T follicular helper cell (primary cell): Measurements from ENCODE around the gene PCDHGC4.

Source experiments
- DNase-seq: peaks from one replicate; pipeline ENCODE4 v3.0.0-alpha.2; 2020; ENCODE audit warnings: low read depth
- total RNA-seq, 2 experiments: gene quantifications; one replicate each; lab custom pipeline; 2026; lab: John Stamatoyannopoulos, UW

PCDHGC4 gene
- total RNA-seq, result 0.04 to 0.06 reads per million in 2 experiments

DNA sequence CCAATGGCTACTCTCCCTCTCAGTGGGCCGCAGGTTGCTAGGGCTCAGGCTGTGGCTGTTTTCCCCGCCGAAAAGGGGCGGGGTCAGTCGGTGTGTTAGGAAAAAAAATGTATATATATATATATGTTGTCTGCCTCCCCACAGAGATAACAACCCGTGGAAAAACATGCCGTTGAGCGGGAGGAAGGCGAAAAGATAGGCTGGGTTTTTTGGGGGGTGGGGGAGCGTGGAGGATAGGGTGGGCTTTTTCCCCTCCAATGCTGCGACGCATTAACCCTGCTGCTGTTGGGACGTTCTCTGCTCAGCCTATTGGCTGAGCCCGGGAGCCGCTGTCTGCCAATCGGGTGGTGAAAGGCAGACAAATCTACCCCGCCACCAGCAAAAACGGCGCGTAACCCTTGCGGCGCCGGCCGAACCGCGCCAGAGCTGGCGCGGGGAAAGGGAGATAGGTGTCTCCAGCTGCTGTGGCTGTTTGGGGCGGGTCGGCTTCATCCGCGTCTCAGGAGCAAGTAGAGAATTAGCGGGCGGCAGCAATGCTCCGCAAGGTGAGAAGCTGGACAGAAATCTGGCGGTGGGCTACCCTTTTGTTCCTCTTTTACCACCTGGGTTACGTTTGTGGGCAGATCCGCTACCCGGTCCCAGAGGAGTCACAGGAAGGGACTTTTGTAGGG lies at the start of gene PCDHGC4:
Gene PCDHGC4 (plus strand): TSS at position 390 of the 671 bp plus-strand sequence. CDS start 144 bp downstream, at position 534.
- no peak for DNase-seq

DNA sequence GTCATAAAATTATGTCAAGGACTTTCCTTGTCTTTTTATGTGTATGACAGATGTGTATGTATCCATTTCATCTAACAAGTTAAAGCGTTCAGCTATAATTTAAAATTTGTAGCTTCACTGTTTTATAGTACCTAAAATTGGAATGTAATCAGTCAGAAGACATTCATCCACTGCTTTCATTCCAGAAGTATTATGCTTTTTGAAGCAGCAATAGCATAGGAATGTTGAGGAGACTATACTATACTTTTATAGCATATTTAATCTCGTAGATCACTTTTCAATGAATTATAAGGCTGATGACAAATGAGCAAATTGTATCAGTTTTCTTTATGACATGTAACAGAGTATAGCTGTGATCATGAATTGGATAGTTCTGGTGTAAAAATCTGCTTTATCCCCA lies 47.6 kb upstream of the PCDHGC4 start:
- no peak for DNase-seq

DNA sequence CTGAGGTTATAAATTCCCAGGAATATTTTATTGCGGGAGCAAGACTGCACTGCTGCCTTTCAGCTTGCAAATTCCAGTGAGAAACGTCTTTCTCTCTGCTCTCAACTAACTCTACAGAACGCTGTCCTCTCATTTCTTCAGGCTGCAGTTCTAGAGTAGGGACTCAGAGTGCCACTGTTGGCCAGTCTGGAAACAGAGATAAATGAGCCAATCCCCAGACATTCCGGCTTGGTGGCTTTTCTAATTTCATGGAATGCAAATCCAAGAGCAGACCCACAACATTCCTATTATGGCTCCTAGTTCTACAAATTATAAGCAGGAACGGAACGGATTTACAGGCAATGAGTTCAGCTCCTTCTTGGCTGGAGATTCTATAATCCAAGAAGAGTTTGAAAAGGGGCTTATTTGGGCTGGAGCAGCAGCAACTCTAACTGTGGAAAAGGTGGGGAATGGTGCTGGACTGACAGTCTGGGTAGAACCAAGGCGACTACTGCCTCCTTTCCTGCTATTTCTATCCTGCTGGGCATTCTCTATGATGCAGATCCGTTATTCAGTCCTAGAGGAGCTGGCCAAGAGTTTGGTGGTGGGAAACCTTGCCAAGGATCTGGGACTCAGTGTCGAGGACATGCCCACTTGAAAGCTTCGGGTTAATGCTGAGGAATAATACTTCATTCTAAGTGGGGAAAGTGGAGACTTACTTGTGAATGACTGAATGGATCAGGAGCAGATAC lies 45.3 kb upstream of the PCDHGC4 start:
- no peak for DNase-seq

DNA sequence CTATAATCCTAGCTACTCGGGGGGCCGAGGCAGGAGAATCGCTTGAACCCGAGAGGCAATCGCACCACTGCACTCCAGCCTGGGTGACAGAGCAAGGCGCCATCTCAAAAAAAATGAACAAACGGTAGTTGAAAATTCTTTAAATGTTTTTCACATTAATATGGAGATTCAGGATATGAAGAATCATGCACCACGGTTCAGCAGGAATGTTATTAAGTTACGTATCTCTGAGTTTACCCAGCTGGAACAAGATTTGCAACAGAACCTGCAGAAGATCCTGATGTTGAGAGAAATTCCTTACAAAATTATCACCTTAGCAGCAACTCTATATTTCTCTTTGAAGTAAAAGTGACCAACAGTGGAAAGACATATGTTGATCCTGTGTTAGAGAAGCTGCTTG lies 44.5 kb upstream of the PCDHGC4 start:
- no peak for DNase-seq

GRCh38 chr5:141441571-141442170 lies 43.2 kb upstream of the PCDHGC4 start:
- no peak for DNase-seq

DNA sequence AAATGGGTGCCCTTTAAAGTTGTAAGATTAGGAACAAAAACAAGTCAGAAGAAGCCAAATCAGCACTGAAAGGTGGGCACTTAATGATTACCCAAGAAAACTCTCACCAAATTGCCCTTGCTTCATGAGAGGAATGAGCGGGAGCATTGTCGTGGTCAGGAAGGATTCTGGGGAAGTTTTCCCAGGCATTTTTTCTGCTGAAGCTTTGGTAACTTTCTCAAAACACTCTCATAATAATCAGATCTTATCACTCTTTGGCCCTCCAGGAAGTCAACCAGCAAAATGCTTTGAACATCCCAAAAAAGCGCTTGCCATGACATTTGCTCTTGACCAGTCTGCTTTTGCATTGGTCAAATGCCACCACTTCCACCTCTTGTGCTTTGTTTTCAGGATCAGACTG lies 19.5 kb upstream of the PCDHGC4 start:
- DNase-seq, result no peak

GRCh38 chr5:141475625-141476131 lies 9.2 kb upstream of the PCDHGC4 start, which contains the start of gene PCDHGC3:
TSS of gene PCDHGC3 (plus strand) at chr5:141475966. CDS start at chr5:141476117, 151 bp downstream.
- peak; percentile 10 for DNase-seq

DNA sequence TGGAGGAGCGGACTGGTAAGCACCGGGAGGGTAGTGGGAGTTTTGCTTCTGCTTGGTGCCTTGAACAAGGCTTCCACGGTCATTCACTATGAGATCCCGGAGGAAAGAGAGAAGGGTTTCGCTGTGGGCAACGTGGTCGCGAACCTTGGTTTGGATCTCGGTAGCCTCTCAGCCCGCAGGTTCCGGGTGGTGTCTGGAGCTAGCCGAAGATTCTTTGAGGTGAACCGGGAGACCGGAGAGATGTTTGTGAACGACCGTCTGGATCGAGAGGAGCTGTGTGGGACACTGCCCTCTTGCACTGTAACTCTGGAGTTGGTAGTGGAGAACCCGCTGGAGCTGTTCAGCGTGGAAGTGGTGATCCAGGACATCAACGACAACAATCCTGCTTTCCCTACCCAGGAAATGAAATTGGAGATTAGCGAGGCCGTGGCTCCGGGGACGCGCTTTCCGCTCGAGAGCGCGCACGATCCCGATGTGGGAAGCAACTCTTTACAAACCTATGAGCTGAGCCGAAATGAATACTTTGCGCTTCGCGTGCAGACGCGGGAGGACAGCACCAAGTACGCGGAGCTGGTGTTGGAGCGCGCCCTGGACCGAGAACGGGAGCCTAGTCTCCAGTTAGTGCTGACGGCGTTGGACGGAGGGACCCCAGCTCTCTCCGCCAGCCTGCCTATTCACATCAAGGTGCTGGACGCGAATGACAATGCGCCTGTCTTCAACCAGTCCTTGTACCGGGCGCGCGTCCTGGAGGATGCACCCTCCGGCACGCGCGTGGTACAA lies 8.5 kb upstream of the PCDHGC4 start:
- DNase-seq, result no peak

DNA sequence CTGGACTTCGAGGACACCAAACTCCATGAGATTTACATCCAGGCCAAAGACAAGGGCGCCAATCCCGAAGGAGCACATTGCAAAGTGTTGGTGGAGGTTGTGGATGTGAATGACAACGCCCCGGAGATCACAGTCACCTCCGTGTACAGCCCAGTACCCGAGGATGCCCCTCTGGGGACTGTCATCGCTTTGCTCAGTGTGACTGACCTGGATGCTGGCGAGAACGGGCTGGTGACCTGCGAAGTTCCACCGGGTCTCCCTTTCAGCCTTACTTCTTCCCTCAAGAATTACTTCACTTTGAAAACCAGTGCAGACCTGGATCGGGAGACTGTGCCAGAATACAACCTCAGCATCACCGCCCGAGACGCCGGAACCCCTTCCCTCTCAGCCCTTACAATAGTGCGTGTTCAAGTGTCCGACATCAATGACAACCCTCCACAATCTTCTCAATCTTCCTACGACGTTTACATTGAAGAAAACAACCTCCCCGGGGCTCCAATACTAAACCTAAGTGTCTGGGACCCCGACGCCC lies 7.7 kb upstream of the PCDHGC4 start:
- DNase-seq, result no peak

GRCh38 chr5:141477815-141478214 lies 7.0 kb upstream of the PCDHGC4 start:
- no peak for DNase-seq

DNA sequence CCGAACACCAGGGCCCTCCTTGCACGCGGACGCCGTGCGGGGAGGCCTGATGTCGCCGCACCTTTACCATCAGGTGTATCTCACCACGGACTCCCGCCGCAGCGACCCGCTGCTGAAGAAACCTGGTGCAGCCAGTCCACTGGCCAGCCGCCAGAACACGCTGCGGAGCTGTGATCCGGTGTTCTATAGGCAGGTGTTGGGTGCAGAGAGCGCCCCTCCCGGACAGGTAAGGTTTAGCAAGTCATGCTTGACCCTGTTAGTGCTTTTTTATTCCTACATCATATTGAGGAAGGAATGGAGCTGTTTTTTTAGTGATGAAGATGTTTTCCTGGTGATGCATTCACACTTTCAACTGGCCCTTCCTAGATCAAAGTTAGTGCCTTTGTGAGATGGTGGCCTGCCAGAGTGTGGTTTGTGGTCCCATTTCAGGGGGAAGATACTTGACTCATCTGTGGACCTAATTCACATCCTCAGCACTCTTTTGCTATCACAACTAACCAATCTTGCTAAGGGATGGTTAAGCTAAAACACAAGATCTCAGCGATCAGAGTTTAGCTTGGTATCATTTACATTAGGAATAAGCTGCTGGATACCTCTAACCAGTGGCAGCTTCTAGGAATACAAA lies 6.4 kb upstream of the PCDHGC4 start:
- no peak for DNase-seq

DNA sequence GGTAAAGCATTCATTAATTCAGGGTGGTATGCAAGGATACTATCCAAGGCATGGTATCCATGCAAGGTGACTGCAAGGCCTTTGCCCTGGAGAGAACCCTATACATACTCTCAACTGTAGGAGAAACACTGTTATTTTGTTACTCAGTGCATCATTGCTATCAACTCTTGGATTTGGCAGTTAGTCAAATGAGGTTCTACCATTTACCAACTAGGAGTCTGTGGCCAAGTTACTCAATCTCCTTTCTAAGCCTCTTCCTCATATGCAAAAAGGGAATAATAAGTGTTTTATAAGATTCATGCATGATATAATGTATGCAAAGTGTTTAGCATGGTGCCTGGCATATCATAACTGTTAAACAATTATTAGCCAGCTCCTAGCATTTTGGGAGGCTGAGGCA lies 5.1 kb upstream of the PCDHGC4 start:
- no peak for DNase-seq

DNA sequence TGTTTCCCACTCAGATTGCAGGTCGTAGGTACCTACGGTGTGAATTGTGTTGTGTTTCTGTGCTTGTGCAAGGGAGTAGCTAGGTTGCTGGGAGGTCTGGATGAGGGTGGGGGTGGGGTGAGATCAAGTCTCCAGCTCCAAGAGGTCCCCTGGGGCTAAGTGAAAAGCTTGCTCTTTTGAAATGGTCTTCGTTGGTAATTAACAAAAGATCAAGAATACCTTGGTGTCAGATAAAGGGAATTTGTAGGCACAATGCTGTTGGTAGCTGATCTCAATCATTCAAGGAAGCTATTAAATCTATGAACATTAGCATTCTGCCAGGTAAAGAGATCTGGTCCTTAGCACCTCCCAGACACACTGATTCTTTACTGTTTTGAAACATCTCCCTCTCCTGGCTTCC lies 928 bp upstream of the PCDHGC4 start:
- no peak for DNase-seq

DNA sequence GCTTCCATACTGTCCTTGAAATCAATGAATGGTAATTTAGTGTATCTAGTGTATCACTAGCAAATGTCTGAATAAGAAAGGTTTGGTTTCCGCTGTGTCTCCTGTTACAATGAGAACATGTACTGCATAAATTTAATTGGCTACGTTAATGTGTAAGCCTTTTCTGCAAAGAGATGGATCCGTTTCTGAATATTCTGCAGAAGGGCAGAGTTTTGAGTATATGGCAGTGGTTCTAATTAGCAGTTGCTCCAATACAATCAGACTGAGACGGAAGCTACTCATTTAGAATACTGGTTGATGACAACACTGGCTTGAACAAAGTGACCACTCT lies 555 bp upstream of the PCDHGC4 start:
- DNase-seq, result no peak

- DNase-seq, result no peak
Observed at GRCh38 chr5:141485321-141486055, 658 bp downstream of the PCDHGC4 start.

DNA sequence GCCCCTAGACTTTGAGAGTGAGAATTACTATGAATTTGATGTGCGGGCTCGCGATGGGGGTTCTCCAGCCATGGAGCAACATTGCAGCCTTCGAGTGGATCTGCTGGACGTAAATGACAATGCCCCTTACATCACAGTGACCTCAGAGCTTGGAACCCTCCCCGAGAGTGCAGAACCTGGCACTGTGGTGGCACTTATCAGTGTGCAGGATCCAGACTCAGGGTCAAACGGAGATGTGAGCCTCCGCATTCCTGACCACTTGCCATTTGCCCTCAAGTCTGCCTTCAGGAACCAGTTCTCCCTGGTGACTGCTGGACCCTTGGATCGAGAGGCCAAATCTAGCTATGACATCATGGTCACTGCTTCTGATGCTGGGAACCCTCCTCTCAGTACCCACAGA lies 1.3 kb downstream of the PCDHGC4 start:
- no peak for DNase-seq

DNA sequence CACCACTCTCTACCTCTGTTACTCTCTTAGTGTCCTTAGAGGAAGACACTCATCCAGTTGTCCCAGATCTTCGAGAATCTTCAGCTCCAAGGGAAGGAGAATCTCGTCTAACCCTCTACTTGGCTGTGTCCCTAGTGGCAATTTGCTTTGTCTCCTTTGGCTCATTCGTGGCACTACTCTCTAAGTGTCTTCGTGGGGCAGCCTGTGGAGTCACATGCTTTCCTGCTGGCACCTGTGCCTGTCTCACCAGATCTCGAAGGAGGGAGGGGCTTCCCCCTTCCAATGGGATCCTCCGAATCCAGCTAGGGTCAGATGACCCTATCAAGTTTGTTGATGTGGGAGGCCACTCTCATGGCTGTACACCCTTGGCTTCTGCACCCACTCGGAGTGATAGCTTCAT lies 2.3 kb downstream of the PCDHGC4 start:
- no peak for DNase-seq

DNA sequence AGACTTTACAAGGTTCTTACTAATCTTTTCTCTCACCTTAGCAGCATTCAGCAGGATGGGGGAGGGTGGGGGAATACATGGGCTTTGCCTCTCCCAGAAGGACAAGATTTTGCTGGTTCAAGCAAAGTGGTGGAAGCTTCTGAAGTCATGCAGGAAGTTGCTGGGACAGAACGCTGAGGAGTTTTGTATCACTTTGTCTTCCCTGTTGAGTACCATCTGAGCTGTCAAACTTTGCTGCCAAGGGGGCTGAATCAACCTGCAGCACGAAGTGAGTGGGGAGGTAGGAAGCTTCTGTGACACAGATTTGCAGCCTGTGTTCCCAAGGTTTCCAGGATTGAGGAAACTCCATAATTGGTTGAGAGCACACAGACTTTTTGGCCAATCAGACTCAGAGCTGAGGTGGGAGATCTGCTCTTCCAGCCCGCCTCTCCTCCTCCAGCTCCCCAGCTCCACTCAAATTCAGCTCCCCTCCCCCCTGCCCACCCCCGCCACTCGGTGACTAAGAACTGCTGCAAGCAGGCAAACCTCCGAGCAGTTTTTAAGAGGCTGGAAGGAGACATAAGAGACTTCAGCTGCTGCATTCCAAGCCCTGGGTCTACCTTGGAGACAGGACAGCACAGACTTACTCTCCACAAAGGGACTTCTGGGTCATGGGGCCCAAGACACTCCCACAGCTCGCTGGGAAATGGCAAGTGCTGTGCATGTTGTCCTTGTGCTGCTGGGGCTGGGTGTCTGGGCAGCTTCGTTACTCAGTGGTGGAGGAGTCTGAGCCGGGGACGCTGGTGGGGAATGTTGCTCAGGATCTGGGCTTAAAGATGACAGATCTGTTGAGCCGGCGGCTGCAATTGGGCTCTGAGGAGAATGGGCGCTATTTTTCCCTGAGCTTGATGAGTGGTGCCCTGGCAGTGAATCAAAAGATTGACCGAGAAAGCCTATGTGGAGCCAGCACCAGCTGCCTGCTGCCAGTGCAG lies 4.0 kb downstream of the PCDHGC4 start, which contains the start of gene PCDHGC5:
Gene PCDHGC5 (plus strand): TSS at position 491 of the 971 bp plus-strand sequence. CDS start 160 bp downstream, at position 651.
- DNase-seq, result no peak

DNA sequence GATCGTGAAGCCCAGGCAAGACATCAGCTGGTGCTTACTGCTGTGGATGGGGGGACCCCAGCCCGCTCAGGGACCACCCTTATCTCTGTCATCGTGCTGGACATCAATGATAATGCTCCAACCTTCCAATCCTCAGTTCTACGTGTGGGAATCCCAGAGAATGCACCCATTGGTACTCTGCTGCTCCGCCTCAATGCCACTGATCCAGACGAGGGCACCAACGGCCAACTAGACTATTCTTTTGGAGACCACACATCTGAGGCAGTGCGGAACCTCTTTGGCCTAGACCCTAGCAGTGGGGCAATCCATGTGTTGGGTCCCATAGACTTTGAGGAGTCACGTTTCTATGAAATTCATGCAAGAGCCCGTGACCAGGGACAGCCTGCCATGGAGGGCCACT lies 5.0 kb downstream of the PCDHGC4 start:
- DNase-seq, result no peak
